ENCODE results near the gene SSC5D. TPM values are rescaled to one million over a fixed set of nuclear protein-coding genes. Genes with fewer than 3 reads are reported as not detected.

Gene SSC5D
- total RNA-seq, 2 experiments from 2014 or later, result 0.67 to 0.70 TPM

DNA sequence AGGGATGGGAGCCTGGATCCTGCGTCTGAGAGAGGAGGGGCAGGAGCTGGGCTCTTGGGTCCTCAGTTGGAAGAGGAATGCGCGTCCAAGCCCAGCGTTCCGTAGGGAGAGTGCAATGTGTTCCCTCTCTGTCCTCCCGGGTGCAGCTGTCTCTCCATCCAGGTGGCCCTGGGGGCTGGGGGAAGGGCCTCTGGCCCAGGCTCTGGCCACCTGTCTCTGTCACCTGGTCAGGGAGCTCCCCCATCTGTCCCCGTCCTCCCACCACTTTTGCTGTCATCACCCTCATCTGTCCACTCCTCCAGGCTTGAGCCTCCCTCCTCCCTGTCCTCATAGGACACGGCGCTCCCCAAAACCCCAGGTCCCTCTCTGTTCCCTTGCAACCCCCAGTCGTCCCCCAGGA, 52.4 kb downstream of the SSC5D start:
- Mint-ChIP-seq H3K27me3 (peaks cover 1% of the 10 kb centered on the region), H3K36me3 (ENCODE audit: low read depth) (no peaks in the 10 kb centered on the region), H3K4me1 (ENCODE audit: low read depth) (no peaks in the 10 kb centered on the region), H3K9me3 (no peaks in the 10 kb centered on the region), H3K4me3 (no peak overlapping the region), H3K27ac (no peak overlapping the region)
- no peak for TF ChIP-seq CTCF (IDR thresholded peaks at IDR 0.05)
- intact Hi-C loops (cut with micrococcal nuclease), result no loop called here
- CTCF ChIA-PET, result no interaction called here
- no peak for DNase-seq
- no peak for ATAC-seq
- POLR2A ChIA-PET, result interaction anchor here (0.7 kb wide), 1 partner anchor 827 kb away, joined by 3 read pairs; no protein-coding TSS in a partner anchor

GRCh38 chr19:55541091-55541490, 52.9 kb downstream of the SSC5D start:
- H3K4me3 Mint-ChIP-seq, result no peak overlapping the region
- TF ChIP-seq CTCF (IDR thresholded peaks at IDR 0.05), result no peak
- CTCF ChIA-PET, result no interaction called here

DNA sequence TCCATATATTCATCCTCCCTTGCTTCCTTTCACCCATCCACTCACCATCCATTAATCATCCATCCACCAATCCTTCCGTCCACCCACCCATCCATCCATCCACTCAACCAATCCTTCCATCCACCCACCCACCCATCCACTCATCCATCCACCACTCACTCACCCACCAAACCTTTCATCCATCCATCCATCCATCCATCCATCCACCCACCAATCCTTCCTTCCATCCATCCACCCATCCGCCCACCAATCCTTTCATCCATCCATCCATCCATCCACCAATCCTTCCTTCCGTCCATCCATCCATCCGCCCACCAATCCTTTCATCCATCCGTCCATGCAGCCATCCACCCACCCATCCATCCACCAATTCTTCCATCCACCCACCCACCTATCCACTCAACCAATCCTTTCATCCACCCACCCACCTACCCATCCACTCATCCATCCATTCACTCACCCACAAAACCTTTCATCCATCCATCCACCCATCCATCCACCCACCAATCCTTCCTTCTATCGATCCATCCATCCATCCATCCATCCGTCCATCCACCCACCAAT, 54.1 kb downstream of the SSC5D start:
- TF ChIP-seq CTCF (IDR thresholded peaks at IDR 0.05), result no peak
- CTCF ChIA-PET, result no interaction called here
- POLR2A ChIA-PET, result interaction anchor here (0.7 kb wide), 1 partner anchor 409 kb away, joined by 3 read pairs; no protein-coding TSS in a partner anchor
- H3K4me1 Mint-ChIP-seq (ENCODE audit: low read depth), result peaks cover under 1% of the 10 kb centered on the region
- ATAC-seq (no peak), DNase-seq (no peak)
- H3K9me3 Mint-ChIP-seq, result no peaks in the 10 kb centered on the region
- H3K27ac Mint-ChIP-seq, result no peak overlapping the region
- no peaks in the 10 kb centered on the region for H3K36me3 Mint-ChIP-seq (ENCODE audit: low read depth)
- no peak overlapping the region for H3K4me3 Mint-ChIP-seq
- intact Hi-C loops (cut with micrococcal nuclease), result no loop called here
- peaks cover 5% of the 10 kb centered on the region for H3K27me3 Mint-ChIP-seq

More at GRCh38 chr19:55541091-55541490, 52.9 kb downstream of the SSC5D start:
- ATAC-seq (no peak), DNase-seq (no peak)
- Mint-ChIP-seq H3K4me1 (ENCODE audit: low read depth) (no peaks in the 10 kb centered on the region), H3K27me3 (peaks cover 5% of the 10 kb centered on the region), H3K27ac (no peak overlapping the region), H3K9me3 (no peaks in the 10 kb centered on the region), H3K36me3 (ENCODE audit: low read depth) (no peaks in the 10 kb centered on the region)
- POLR2A ChIA-PET, result no interaction called here
- intact Hi-C loops (cut with micrococcal nuclease), result no loop called here

DNA sequence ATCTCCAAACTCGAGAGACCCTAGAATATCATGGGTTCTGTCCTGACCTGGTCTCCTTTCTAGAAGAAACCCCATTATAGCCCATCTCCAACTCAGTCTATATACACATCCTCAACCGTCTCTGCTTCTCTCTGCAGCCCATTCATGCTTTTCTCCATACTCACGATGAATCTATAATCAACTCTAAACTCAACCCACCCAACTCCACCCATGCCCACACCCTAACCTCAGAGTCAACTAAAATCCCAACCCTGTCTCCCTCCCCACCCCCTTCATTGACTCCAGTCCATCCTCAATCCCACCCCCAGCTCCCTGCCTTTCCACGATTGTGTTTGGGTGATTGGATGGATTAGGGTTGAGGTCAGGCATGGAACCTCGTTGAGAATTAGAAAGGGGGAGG, 55.3 kb downstream of the SSC5D start:
- Mint-ChIP-seq H3K27me3 (peaks cover 5% of the 10 kb centered on the region), H3K27ac (no peak overlapping the region), H3K36me3 (ENCODE audit: low read depth) (no peaks in the 10 kb centered on the region), H3K4me1 (ENCODE audit: low read depth) (peaks cover 2% of the 10 kb centered on the region), H3K4me3 (no peak overlapping the region), H3K9me3 (no peaks in the 10 kb centered on the region)
- ChIA-PET POLR2A (no interaction called here), CTCF (no interaction called here)
- ATAC-seq, result no peak
- intact Hi-C loops (cut with micrococcal nuclease), result no loop called here
- DNase-seq, result no peak
- no peak for TF ChIP-seq CTCF (IDR thresholded peaks at IDR 0.05)

GRCh38 chr19:55544014-55544413, 55.8 kb downstream of the SSC5D start:
- Mint-ChIP-seq H3K4me1 (ENCODE audit: low read depth) (peaks cover 2% of the 10 kb centered on the region), H3K9me3 (no peaks in the 10 kb centered on the region), H3K4me3 (no peak overlapping the region), H3K27ac (no peak overlapping the region), H3K36me3 (ENCODE audit: low read depth) (no peaks in the 10 kb centered on the region), H3K27me3 (peaks cover 5% of the 10 kb centered on the region)
- no peak for TF ChIP-seq CTCF (IDR thresholded peaks at IDR 0.05)
- ATAC-seq (no peak), DNase-seq (no peak)
- intact Hi-C loops (cut with micrococcal nuclease), result no loop called here
- CTCF ChIA-PET, result no interaction called here
- POLR2A ChIA-PET, result no interaction called here

All from activated CD8-positive, alpha-beta T cell treated with anti-CD3 and anti-CD28 coated beads for 36 hours (primary cell).